Mesenchymal stem cell (in vitro differentiated cells and primary cell): ENCODE data around the gene C9orf72.

Experiments used
- DNase-seq: peaks from one replicate; pipeline ENCODE4 v3.0.0-alpha.2; 2013
- H2AFZ ChIP-seq: one replicate; pipeline ENCODE4 v1.6.1; 2013; ENCODE audit warnings: low read depth, mild to moderate bottlenecking, control low read depth, inconsistent platforms, low read length, moderate library complexity
- H2AK5ac ChIP-seq: 2 replicates; pipeline ENCODE4 v1.6.1; 2013; ENCODE audit warnings: low read length, moderate library complexity, mild to moderate bottlenecking, inconsistent platforms; ENCODE audit not compliant: severe bottlenecking
- H2BK120ac ChIP-seq: one replicate; pipeline ENCODE4 v1.6.1; 2013; ENCODE audit warnings: low read depth, mild to moderate bottlenecking, inconsistent platforms, low read length, moderate library complexity
- H2BK12ac ChIP-seq, 2 experiments: one replicate each; pipeline ENCODE4 v1.6.1; 2013; ENCODE audit warnings: inconsistent platforms in 2 of 2, low read length in 2 of 2, mild to moderate bottlenecking in 2 of 2, moderate library complexity in 2 of 2, control low read depth in 1 of 2
- H2BK15ac ChIP-seq: one replicate; pipeline ENCODE4 v1.6.1; 2013; ENCODE audit warnings: mild to moderate bottlenecking, low read depth, inconsistent platforms; ENCODE audit not compliant: poor library complexity, severe bottlenecking
- H2BK5ac ChIP-seq: 2 replicates; pipeline ENCODE4 v1.6.1; 2013; ENCODE audit warnings: low read depth, mild to moderate bottlenecking, low read length, control low read depth, inconsistent platforms; ENCODE audit not compliant: poor library complexity, severe bottlenecking
- H3K14ac ChIP-seq, 2 experiments: one replicate each; pipeline ENCODE4 v1.6.1; 2013; ENCODE audit warnings: inconsistent platforms in 2 of 2, low read length in 2 of 2, control low read depth in 1 of 2, mild to moderate bottlenecking in 1 of 2, moderate library complexity in 1 of 2
- H3K18ac ChIP-seq, 2 experiments: one replicate each; pipeline ENCODE4 v1.6.1; 2013; ENCODE audit warnings: inconsistent platforms in 2 of 2, low read length in 2 of 2, control low read depth in 1 of 2, low read depth in 1 of 2, mild to moderate bottlenecking in 1 of 2
- H3K23ac ChIP-seq, 2 experiments: one replicate each; pipeline ENCODE4 v1.6.1; 2013; ENCODE audit warnings: inconsistent platforms in 2 of 2, low read length in 2 of 2, mild to moderate bottlenecking in 2 of 2, moderate library complexity in 2 of 2, control low read depth in 1 of 2
- H3K27ac ChIP-seq: 2 replicates; pipeline ENCODE4 v1.5.1; 2013; ENCODE audit warnings: mild to moderate bottlenecking, moderate library complexity, low read length, control low read depth, inconsistent platforms; ENCODE audit not compliant: poor library complexity, severe bottlenecking
- H3K27me3 ChIP-seq, 2 experiments: 2 replicates each; pipeline versions ENCODE4 v1.6.1 to v1.7.0; 2013; ENCODE audit warnings: low read length in 2 of 2, mild to moderate bottlenecking in 2 of 2, moderate library complexity in 2 of 2, control low read depth in 1 of 2, inconsistent platforms in 1 of 2; ENCODE audit not compliant: control insufficient read depth in 1 of 2, insufficient read depth in 1 of 2
- H3K36me3 ChIP-seq, 2 experiments: 2 replicates each; pipeline versions ENCODE4 v1.6.1 to v1.7.0; 2013; ENCODE audit warnings: low read length in 2 of 2, control low read depth in 1 of 2, inconsistent platforms in 1 of 2, low read depth in 1 of 2, mild to moderate bottlenecking in 1 of 2; ENCODE audit not compliant: insufficient read depth in 2 of 2, control insufficient read depth in 1 of 2
- H3K4ac ChIP-seq, 2 experiments: one replicate each; pipeline ENCODE4 v1.6.1; 2013; ENCODE audit warnings: inconsistent platforms in 2 of 2, low read length in 2 of 2, mild to moderate bottlenecking in 2 of 2, moderate library complexity in 2 of 2, control low read depth in 1 of 2, low read depth in 1 of 2
- H3K4me1 ChIP-seq: 2 replicates; pipeline ENCODE4 v1.6.1; 2013; ENCODE audit warnings: low read depth, low read length, control low read depth; ENCODE audit not compliant: control insufficient read depth, insufficient read depth
- H3K4me2 ChIP-seq: 2 replicates; pipeline ENCODE4 v1.6.1; 2013; ENCODE audit warnings: low read length, mild to moderate bottlenecking, inconsistent platforms; ENCODE audit not compliant: poor library complexity, severe bottlenecking
- H3K4me3 ChIP-seq, 2 experiments: 2 replicates each; pipeline versions ENCODE4 v1.5.1 to v1.7.0; 2013; ENCODE audit warnings: low read length in 2 of 2, mild to moderate bottlenecking in 2 of 2, control low read depth in 1 of 2, low read depth in 1 of 2; ENCODE audit not compliant: insufficient read depth in 1 of 2
- H3K79me1 ChIP-seq: replicated peaks from 2 replicates; pipeline ENCODE4 v1.6.1; 2013; ENCODE audit warnings: mild to moderate bottlenecking, control low read depth, low read length, inconsistent platforms; ENCODE audit not compliant: poor library complexity, severe bottlenecking
- H3K9ac ChIP-seq: 2 replicates; pipeline ENCODE4 v1.7.0; 2013; ENCODE audit warnings: mild to moderate bottlenecking, low read length, moderate library complexity
- H3K9me3 ChIP-seq: 2 replicates; pipeline ENCODE4 v1.7.0; 2013; ENCODE audit warnings: mild to moderate bottlenecking, low read length; ENCODE audit not compliant: control insufficient read depth
- H4K8ac ChIP-seq: one replicate; pipeline ENCODE4 v1.6.1; 2013; ENCODE audit warnings: inconsistent platforms, mild to moderate bottlenecking, low read length, moderate library complexity
- H4K91ac ChIP-seq: one replicate; pipeline ENCODE4 v1.6.1; 2013; ENCODE audit warnings: mild to moderate bottlenecking, low read length, inconsistent platforms
- WGBS: methylation state at CpG from one replicate; pipeline ENCODE4 v1.1.7; 2013; ENCODE audit warnings: mixed read lengths; 5-methylcytosine and 5-hydroxymethylcytosine counted together

Gene C9orf72

GRCh38 chr9:27542508-27542907 is 30.8 kb downstream of the C9orf72 start:
- Histone ChIP-seq H2BK12ac (no peak overlapping the region), H3K36me3 (no peaks in the 10 kb centered on the region), H3K79me1 (no peaks in the 10 kb centered on the region), H3K23ac (no peak overlapping the region), H3K18ac (no peak overlapping the region), H4K8ac (no peak overlapping the region), H2AK5ac (no peak overlapping the region), H3K14ac (no peak overlapping the region), H3K27ac (no peak overlapping the region), H3K4me1 (peaks cover 2% of the 10 kb centered on the region), H3K4me3 (no peak overlapping the region), H3K27me3 (no peaks in the 10 kb centered on the region), H3K9ac (no peak overlapping the region), H4K91ac (no peak overlapping the region), H2AFZ (no peak overlapping the region), H3K4me2 (no peak overlapping the region), H2BK120ac (no peak overlapping the region), H3K9me3 (no peaks in the 10 kb centered on the region), H2BK15ac (no peak overlapping the region), H3K4ac (no peak overlapping the region), H2BK5ac (no peak overlapping the region)
- no CpG with 5 or more reads among the region's 2 CpGs for WGBS
- DNase-seq, result no peak

GRCh38 chr9:27541740-27542139 is 31.5 kb downstream of the C9orf72 start:
- no peak overlapping the region for H2BK15ac ChIP-seq
- 100% methylated on average over 3 of the region's 4 CpGs for WGBS
- no peak overlapping the region for H3K23ac ChIP-seq
- no peak overlapping the region for H3K18ac ChIP-seq
- no peak overlapping the region for H3K4me3 ChIP-seq
- no peak overlapping the region for H3K4me2 ChIP-seq
- H2BK5ac ChIP-seq, result no peak overlapping the region
- H3K4me1 ChIP-seq, result peaks cover 2% of the 10 kb centered on the region
- no peak overlapping the region for H2AFZ ChIP-seq
- H2AK5ac ChIP-seq, result no peak overlapping the region
- no peak overlapping the region for H3K27ac ChIP-seq
- no peak overlapping the region for H2BK120ac ChIP-seq
- H4K8ac ChIP-seq, result no peak overlapping the region
- no peaks in the 10 kb centered on the region for H3K36me3 ChIP-seq
- no peaks in the 10 kb centered on the region for H3K79me1 ChIP-seq
- H3K9ac ChIP-seq, result no peak overlapping the region
- no peak overlapping the region for H4K91ac ChIP-seq
- H3K27me3 ChIP-seq, result no peaks in the 10 kb centered on the region
- H3K14ac ChIP-seq, result no peak overlapping the region
- no peak overlapping the region for H3K4ac ChIP-seq
- H2BK12ac ChIP-seq, result no peak overlapping the region
- H3K9me3 ChIP-seq, result no peaks in the 10 kb centered on the region
- no peak for DNase-seq

GRCh38 chr9:27540502-27540901 is 32.8 kb downstream of the C9orf72 start:
- H3K14ac ChIP-seq, result no peak overlapping the region
- no peak overlapping the region for H3K4me3 ChIP-seq
- H3K79me1 ChIP-seq, result no peaks in the 10 kb centered on the region
- no peak overlapping the region for H3K4me2 ChIP-seq
- no peak overlapping the region for H2BK12ac ChIP-seq
- no peak overlapping the region for H2AFZ ChIP-seq
- no peak overlapping the region for H3K18ac ChIP-seq
- no peak overlapping the region for H3K4ac ChIP-seq
- H3K27ac ChIP-seq, result no peak overlapping the region
- no peak overlapping the region for H2AK5ac ChIP-seq
- no peaks in the 10 kb centered on the region for H3K9me3 ChIP-seq
- no peaks in the 10 kb centered on the region for H3K27me3 ChIP-seq
- no peak overlapping the region for H3K23ac ChIP-seq
- H2BK5ac ChIP-seq, result no peak overlapping the region
- no peak overlapping the region for H2BK15ac ChIP-seq
- no CpG with 5 or more reads among the region's 1 CpG for WGBS
- H3K36me3 ChIP-seq, result peaks cover 0 to 5% of the 10 kb centered on the region in 2 experiments
- peaks cover 2% of the 10 kb centered on the region for H3K4me1 ChIP-seq
- DNase-seq, result peak; percentile 55
- H2BK120ac ChIP-seq, result no peak overlapping the region
- H4K8ac ChIP-seq, result no peak overlapping the region
- H4K91ac ChIP-seq, result no peak overlapping the region
- peak overlapping the region; percentile 28 for H3K9ac ChIP-seq

- peak overlapping the region in 1 of 2 experiments; percentile 79 for H3K14ac ChIP-seq
- H2BK12ac ChIP-seq, result peak overlapping the region; percentile 21 to 98
- no peaks in the 10 kb centered on the region for H3K79me1 ChIP-seq
- no peak overlapping the region for H2BK5ac ChIP-seq
- H3K23ac ChIP-seq, result no peak overlapping the region
- H3K4ac ChIP-seq, result peak overlapping the region in 1 of 2 experiments; percentile 89
- peak overlapping the region; percentile 28 for H3K9ac ChIP-seq
- H3K4me2 ChIP-seq, result no peak overlapping the region
- H4K91ac ChIP-seq, result no peak overlapping the region
- no peak overlapping the region for H2AK5ac ChIP-seq
- DNase-seq, result peak; percentile 83
- H2AFZ ChIP-seq, result no peak overlapping the region
- H2BK120ac ChIP-seq, result no peak overlapping the region
- peaks cover 2% of the 10 kb centered on the region for H3K4me1 ChIP-seq
- peak overlapping the region in 1 of 2 experiments; percentile 77 for H3K18ac ChIP-seq
- H2BK15ac ChIP-seq, result no peak overlapping the region
- peak overlapping the region in 1 of 2 experiments; percentile 38 for H3K4me3 ChIP-seq
- peak overlapping the region; percentile 4 for H3K27ac ChIP-seq
- H3K9me3 ChIP-seq, result no peaks in the 10 kb centered on the region
- 52% methylated on average over 4 of the region's 5 CpGs for WGBS
- no peaks in the 10 kb centered on the region for H3K27me3 ChIP-seq
- no peak overlapping the region for H4K8ac ChIP-seq
- peaks cover 0 to 5% of the 10 kb centered on the region in 2 experiments for H3K36me3 ChIP-seq
These were observed 33.5 kb downstream of the C9orf72 start for GRCh38 chr9:27539479-27540441.
